HEK293 (cell line): ENCODE measurements around the gene GRIPAP1.

ENCODE experiments used
- GFI1B ChIP-seq: fragments of 450-650 bp; formaldehyde crosslinking; IDR thresholded peaks from 2 replicates; pipeline ENCODE4 v1.5.1; 2016; ENCODE audit warnings: missing biosample characterization, missing genetic modification characterization
- KLF17 ChIP-seq: fragments of 450-650 bp; formaldehyde crosslinking; IDR thresholded peaks from 2 replicates; pipeline ENCODE4 v1.5.1; 2016; ENCODE audit warnings: missing biosample characterization, missing genetic modification characterization
- PRDM10 ChIP-seq: fragments of 450-650 bp; formaldehyde crosslinking; IDR thresholded peaks from 2 replicates; pipeline ENCODE4 v1.5.1; 2016; ENCODE audit warnings: missing biosample characterization, missing genetic modification characterization
- PRDM2 ChIP-seq: fragments of 450-650 bp; formaldehyde crosslinking; IDR thresholded peaks from 2 replicates; pipeline ENCODE4 v1.5.1; 2016; ENCODE audit warnings: missing biosample characterization, missing genetic modification characterization, borderline replicate concordance
- ZBTB20 ChIP-seq: fragments of 450-650 bp; formaldehyde crosslinking; IDR thresholded peaks from 2 replicates; pipeline ENCODE4 v1.5.1; 2016; ENCODE audit warnings: missing biosample characterization, missing genetic modification characterization
- ZBTB21 ChIP-seq: fragments of 450-650 bp; formaldehyde crosslinking; IDR thresholded peaks from 2 replicates; pipeline ENCODE4 v1.5.1; 2017; ENCODE audit warnings: missing biosample characterization, missing genetic modification characterization
- ZFP41 ChIP-seq: fragments of 450-650 bp; formaldehyde crosslinking; IDR thresholded peaks from 2 replicates; pipeline ENCODE4 v1.5.1; 2016; ENCODE audit warnings: missing biosample characterization, missing genetic modification characterization, borderline replicate concordance
- ZNF114 ChIP-seq: fragments of 450-650 bp; formaldehyde crosslinking; IDR thresholded peaks from 2 replicates; pipeline ENCODE4 v1.5.0; 2017; ENCODE audit warnings: missing biosample characterization, missing genetic modification characterization
- ZNF146 ChIP-seq: fragments of 450-650 bp; formaldehyde crosslinking; IDR thresholded peaks from 2 replicates; pipeline ENCODE4 v1.5.1; 2016; ENCODE audit warnings: missing biosample characterization, missing genetic modification characterization
- ZNF184 ChIP-seq: fragments of 450-650 bp; IDR thresholded peaks from 2 replicates; pipeline ENCODE4 v1.5.1; 2018; ENCODE audit warnings: missing biosample characterization, mild to moderate bottlenecking, missing genetic modification characterization
- ZNF19 ChIP-seq: fragments of 450-650 bp; formaldehyde crosslinking; IDR thresholded peaks from 2 replicates; pipeline ENCODE4; 2016; ENCODE audit warnings: missing biosample characterization, missing genetic modification characterization, low read depth
- ZNF223 ChIP-seq: fragments of 450-650 bp; formaldehyde crosslinking; IDR thresholded peaks from 2 replicates; pipeline ENCODE4 v1.5.1; 2016; ENCODE audit warnings: missing biosample characterization, missing genetic modification characterization
- ZNF335 ChIP-seq: fragments of 450-650 bp; formaldehyde crosslinking; conservative IDR thresholded peaks from 2 replicates; pipeline ENCODE4 v1.5.1; 2016; ENCODE audit warnings: missing biosample characterization, missing genetic modification characterization
- ZNF423 ChIP-seq: fragments of 450-650 bp; formaldehyde crosslinking; IDR thresholded peaks from 2 replicates; pipeline ENCODE4 v1.5.1; 2016; ENCODE audit warnings: missing biosample characterization, missing genetic modification characterization
- ZNF692 ChIP-seq: fragments of 450-650 bp; formaldehyde crosslinking; IDR thresholded peaks from 2 replicates; pipeline ENCODE4 v1.5.1; 2016; ENCODE audit warnings: missing biosample characterization, missing genetic modification characterization
- ZSCAN16 ChIP-seq: fragments of 450-650 bp; formaldehyde crosslinking; IDR thresholded peaks from 2 replicates; pipeline ENCODE4 v1.5.1; 2016; ENCODE audit warnings: missing biosample characterization, missing genetic modification characterization
- TF ChIP-seq, protein P1 (sequence below): fragments of 450-650 bp; formaldehyde crosslinking; IDR thresholded peaks from 2 replicates; pipeline ENCODE4 v1.5.1; 2017; ENCODE audit warnings: missing biosample characterization, mild to moderate bottlenecking, missing genetic modification characterization, moderate library complexity
- TF ChIP-seq, protein P2 (sequence below): fragments of 450-650 bp; formaldehyde crosslinking; IDR thresholded peaks from 2 replicates; pipeline ENCODE4 v1.5.1; 2016; ENCODE audit warnings: missing biosample characterization, missing genetic modification characterization, low read depth
- TF ChIP-seq, protein P3 (sequence below): fragments of 450-650 bp; formaldehyde crosslinking; conservative IDR thresholded peaks from 2 replicates; pipeline ENCODE4 v1.5.1; 2016; ENCODE audit warnings: low read depth, missing biosample characterization, missing genetic modification characterization

GRIPAP1 gene

GRCh38 chrX:49037883-49038475, 35.9 kb upstream of the GRIPAP1 start (continued):
- TF ChIP-seq, protein P1, sequence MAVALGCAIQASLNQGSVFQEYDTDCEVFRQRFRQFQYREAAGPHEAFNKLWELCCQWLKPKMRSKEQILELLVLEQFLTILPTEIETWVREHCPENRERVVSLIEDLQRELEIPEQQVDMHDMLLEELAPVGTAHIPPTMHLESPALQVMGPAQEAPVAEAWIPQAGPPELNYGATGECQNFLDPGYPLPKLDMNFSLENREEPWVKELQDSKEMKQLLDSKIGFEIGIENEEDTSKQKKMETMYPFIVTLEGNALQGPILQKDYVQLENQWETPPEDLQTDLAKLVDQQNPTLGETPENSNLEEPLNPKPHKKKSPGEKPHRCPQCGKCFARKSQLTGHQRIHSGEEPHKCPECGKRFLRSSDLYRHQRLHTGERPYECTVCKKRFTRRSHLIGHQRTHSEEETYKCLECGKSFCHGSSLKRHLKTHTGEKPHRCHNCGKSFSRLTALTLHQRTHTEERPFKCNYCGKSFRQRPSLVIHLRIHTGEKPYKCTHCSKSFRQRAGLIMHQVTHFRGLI, result no peak
- TF ChIP-seq, protein P2, sequence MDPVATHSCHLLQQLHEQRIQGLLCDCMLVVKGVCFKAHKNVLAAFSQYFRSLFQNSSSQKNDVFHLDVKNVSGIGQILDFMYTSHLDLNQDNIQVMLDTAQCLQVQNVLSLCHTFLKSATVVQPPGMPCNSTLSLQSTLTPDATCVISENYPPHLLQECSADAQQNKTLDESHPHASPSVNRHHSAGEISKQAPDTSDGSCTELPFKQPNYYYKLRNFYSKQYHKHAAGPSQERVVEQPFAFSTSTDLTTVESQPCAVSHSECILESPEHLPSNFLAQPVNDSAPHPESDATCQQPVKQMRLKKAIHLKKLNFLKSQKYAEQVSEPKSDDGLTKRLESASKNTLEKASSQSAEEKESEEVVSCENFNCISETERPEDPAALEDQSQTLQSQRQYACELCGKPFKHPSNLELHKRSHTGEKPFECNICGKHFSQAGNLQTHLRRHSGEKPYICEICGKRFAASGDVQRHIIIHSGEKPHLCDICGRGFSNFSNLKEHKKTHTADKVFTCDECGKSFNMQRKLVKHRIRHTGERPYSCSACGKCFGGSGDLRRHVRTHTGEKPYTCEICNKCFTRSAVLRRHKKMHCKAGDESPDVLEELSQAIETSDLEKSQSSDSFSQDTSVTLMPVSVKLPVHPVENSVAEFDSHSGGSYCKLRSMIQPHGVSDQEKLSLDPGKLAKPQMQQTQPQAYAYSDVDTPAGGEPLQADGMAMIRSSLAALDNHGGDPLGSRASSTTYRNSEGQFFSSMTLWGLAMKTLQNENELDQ (tag by site-specific recombination), result no peak
- no peak for TF ChIP-seq ZNF223 (tag by site-specific recombination)
- TF ChIP-seq ZSCAN16 (tag by site-specific recombination), result no peak
- 0 out of 2 replicates have a peak, but pooled peaks have one; percentile 34 for TF ChIP-seq PRDM10 (tag by site-specific recombination)
- no peak for TF ChIP-seq GFI1B
- TF ChIP-seq ZNF692 (tag by site-specific recombination), result peak; percentile 75
- peak; percentile 63; the same call in 1 of the 2 replicates for TF ChIP-seq KLF17
- TF ChIP-seq ZNF335 (tag by site-specific recombination), result peak; percentile 80
- TF ChIP-seq ZBTB21, result peak; percentile 97
- no peak for TF ChIP-seq ZNF114
- no peak for TF ChIP-seq ZNF19
- no peak for TF ChIP-seq PRDM2 (tag by site-specific recombination)
- TF ChIP-seq ZBTB20 (tag by site-specific recombination), result peak; percentile 44; the same call in 1 of the 2 replicates
- TF ChIP-seq ZNF184 (tag by site-specific recombination), result no peak
- no peak for TF ChIP-seq ZNF423 (tag by site-specific recombination)
- no peak for TF ChIP-seq ZFP41
- TF ChIP-seq, protein P3, sequence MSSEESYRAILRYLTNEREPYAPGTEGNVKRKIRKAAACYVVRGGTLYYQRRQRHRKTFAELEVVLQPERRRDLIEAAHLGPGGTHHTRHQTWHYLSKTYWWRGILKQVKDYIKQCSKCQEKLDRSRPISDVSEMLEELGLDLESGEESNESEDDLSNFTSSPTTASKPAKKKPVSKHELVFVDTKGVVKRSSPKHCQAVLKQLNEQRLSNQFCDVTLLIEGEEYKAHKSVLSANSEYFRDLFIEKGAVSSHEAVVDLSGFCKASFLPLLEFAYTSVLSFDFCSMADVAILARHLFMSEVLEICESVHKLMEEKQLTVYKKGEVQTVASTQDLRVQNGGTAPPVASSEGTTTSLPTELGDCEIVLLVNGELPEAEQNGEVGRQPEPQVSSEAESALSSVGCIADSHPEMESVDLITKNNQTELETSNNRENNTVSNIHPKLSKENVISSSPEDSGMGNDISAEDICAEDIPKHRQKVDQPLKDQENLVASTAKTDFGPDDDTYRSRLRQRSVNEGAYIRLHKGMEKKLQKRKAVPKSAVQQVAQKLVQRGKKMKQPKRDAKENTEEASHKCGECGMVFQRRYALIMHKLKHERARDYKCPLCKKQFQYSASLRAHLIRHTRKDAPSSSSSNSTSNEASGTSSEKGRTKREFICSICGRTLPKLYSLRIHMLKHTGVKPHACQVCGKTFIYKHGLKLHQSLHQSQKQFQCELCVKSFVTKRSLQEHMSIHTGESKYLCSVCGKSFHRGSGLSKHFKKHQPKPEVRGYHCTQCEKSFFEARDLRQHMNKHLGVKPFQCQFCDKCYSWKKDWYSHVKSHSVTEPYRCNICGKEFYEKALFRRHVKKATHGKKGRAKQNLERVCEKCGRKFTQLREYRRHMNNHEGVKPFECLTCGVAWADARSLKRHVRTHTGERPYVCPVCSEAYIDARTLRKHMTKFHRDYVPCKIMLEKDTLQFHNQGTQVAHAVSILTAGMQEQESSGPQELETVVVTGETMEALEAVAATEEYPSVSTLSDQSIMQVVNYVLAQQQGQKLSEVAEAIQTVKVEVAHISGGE (tag by site-specific recombination), result no peak
- no peak for TF ChIP-seq ZNF146 (tag by site-specific recombination)
